Hepatocyte (in vitro differentiated cells): ENCODE results near the gene PAPPA2. TPM values are rescaled to one million over a fixed set of nuclear protein-coding genes. Genes with fewer than 3 reads are reported as not detected.

ENCODE experiments used
- DNase-seq: peaks from one replicate; pipeline ENCODE4 v3.0.0-alpha.2; 2016; ENCODE audit warnings: low spot score
- H2AFZ ChIP-seq: fragments of 200-600 bp; sonication (generic); 2 replicates; pipeline ENCODE4 v1.6.0; 2016; ENCODE audit warnings: antibody characterized with exemption, mild to moderate bottlenecking
- H3K27ac ChIP-seq: fragments of 200-600 bp; sonication (generic); 2 replicates; pipeline ENCODE4 v1.5.1; 2016; ENCODE audit warnings: mild to moderate bottlenecking
- H3K27me3 ChIP-seq: fragments of 200-600 bp; sonication (generic); 2 replicates; pipeline ENCODE4 v1.6.1; 2016
- H3K36me3 ChIP-seq: fragments of 200-600 bp; sonication (generic); replicated peaks from 2 replicates; pipeline ENCODE4 v1.5.1; 2016; ENCODE audit warnings: low read depth; ENCODE audit not compliant: insufficient read depth
- H3K4me1 ChIP-seq: fragments of 200-600 bp; sonication (generic); 2 replicates; pipeline ENCODE4 v1.5.1; 2016; ENCODE audit warnings: mild to moderate bottlenecking, moderate library complexity; ENCODE audit not compliant: insufficient read depth
- H3K4me2 ChIP-seq: fragments of 200-600 bp; sonication (generic); 2 replicates; pipeline ENCODE4 v1.6.0; 2016
- H3K4me3 ChIP-seq: fragments of 200-600 bp; sonication (generic); 2 replicates; pipeline ENCODE4 v1.5.1; 2016; ENCODE audit warnings: mild to moderate bottlenecking
- H3K79me2 ChIP-seq: fragments of 200-600 bp; sonication (generic); 2 replicates; pipeline ENCODE4 v1.6.0; 2017; ENCODE audit warnings: mild to moderate bottlenecking
- H3K9me2 ChIP-seq: fragments of 200-600 bp; sonication (generic); replicated peaks from 2 replicates; pipeline ENCODE4 v1.6.0; 2017; ENCODE audit warnings: mild to moderate bottlenecking; ENCODE audit not compliant: insufficient read depth
- H3K9me3 ChIP-seq: fragments of 200-600 bp; sonication (generic); 2 replicates; pipeline ENCODE4 v1.5.1; 2016; ENCODE audit warnings: low read depth, mild to moderate bottlenecking
- H4K20me1 ChIP-seq: fragments of 200-600 bp; sonication (generic); 2 replicates; pipeline ENCODE4 v1.6.0; 2016; ENCODE audit warnings: mild to moderate bottlenecking; ENCODE audit not compliant: insufficient read depth, poor library complexity, severe bottlenecking
- CTCF ChIP-seq: fragments of 200-600 bp; sonication (generic); IDR thresholded peaks from 2 replicates; pipeline ENCODE4 v1.5.1; 2016; ENCODE audit warnings: antibody characterized with exemption, mild to moderate bottlenecking; ENCODE audit not compliant: poor library complexity
- EZH2 ChIP-seq: fragments of 200-600 bp; sonication (generic); IDR thresholded peaks from 2 replicates; pipeline ENCODE4 v1.6.1; 2016; ENCODE audit warnings: antibody characterized with exemption, mild to moderate bottlenecking, borderline replicate concordance
- EZH2phosphoT487 ChIP-seq: fragments of 200-600 bp; sonication (generic); IDR thresholded peaks from one replicate; pipeline ENCODE4 v1.6.1; 2018; ENCODE audit warnings: antibody characterized with exemption, mild to moderate bottlenecking, low read depth, moderate library complexity; ENCODE audit not compliant: unreplicated experiment, severe bottlenecking
- WGBS: methylation state at CpG from one replicate; pipeline ENCODE4 v1.1.6; 2016; ENCODE audit warnings: low lambda C conversion rate; ENCODE audit errors: missing lambda C conversion rate; 5-methylcytosine and 5-hydroxymethylcytosine counted together
- polyA plus RNA-seq: library from polyadenylated mRNA; unstranded; fragments of >200 nt; fragmentation: Nextera tagmentation; extraction: Ambion mirVana; gene quantifications from 2 replicates; pipeline ENCODE4 v1.2.1, GENCODE V29; 2016
- total RNA-seq: library from RNA; depleted of rRNA; stranded (reverse); fragments of >200 nt; gene quantifications from 2 replicates; pipeline ENCODE4 v1.2.3, GENCODE V29; 2014

PAPPA2 gene
- total and polyA plus RNA-seq, 2 experiments from 2014 or later, result 1.9 to 2.6 TPM

GRCh38 chr1:176775996-176776395 is 313.0 kb downstream of the PAPPA2 start:
- no peaks in the 10 kb centered on the region for H4K20me1 ChIP-seq
- no peak for TF ChIP-seq EZH2phosphoT487
- no peak for TF ChIP-seq CTCF
- TF ChIP-seq EZH2, result no peak
- no peak overlapping the region for H3K4me2 ChIP-seq
- H3K4me1 ChIP-seq, result no peaks in the 10 kb centered on the region
- DNase-seq, result no peak
- H3K9me2 ChIP-seq, result no peaks in the 10 kb centered on the region
- no peaks in the 10 kb centered on the region for H3K9me3 ChIP-seq
- no peak overlapping the region for H3K4me3 ChIP-seq
- WGBS, result 52% methylated on average over 3 of the region's 3 CpGs
- no peak overlapping the region for H2AFZ ChIP-seq
- H3K36me3 ChIP-seq, result no peaks in the 10 kb centered on the region
- H3K27me3 ChIP-seq, result no peaks in the 10 kb centered on the region
- H3K27ac ChIP-seq, result no peak overlapping the region
- no peaks in the 10 kb centered on the region for H3K79me2 ChIP-seq

GRCh38 chr1:176778056-176778455 is 315.1 kb downstream of the PAPPA2 start:
- no peak overlapping the region for H3K4me2 ChIP-seq
- no peaks in the 10 kb centered on the region for H3K36me3 ChIP-seq
- H3K9me2 ChIP-seq, result no peaks in the 10 kb centered on the region
- WGBS, result 60% methylated on average over 1 of the region's 1 CpG
- no peak overlapping the region for H3K27ac ChIP-seq
- no peak for DNase-seq
- H3K27me3 ChIP-seq, result no peaks in the 10 kb centered on the region
- no peaks in the 10 kb centered on the region for H4K20me1 ChIP-seq
- no peaks in the 10 kb centered on the region for H3K79me2 ChIP-seq
- H2AFZ ChIP-seq, result no peak overlapping the region
- no peaks in the 10 kb centered on the region for H3K4me1 ChIP-seq
- no peak overlapping the region for H3K4me3 ChIP-seq
- TF ChIP-seq CTCF, result no peak
- TF ChIP-seq EZH2phosphoT487, result no peak
- no peak for TF ChIP-seq EZH2
- H3K9me3 ChIP-seq, result no peaks in the 10 kb centered on the region

GRCh38 chr1:176779992-176780328 is 317.0 kb downstream of the PAPPA2 start:
- Histone ChIP-seq H3K27ac (no peak overlapping the region), H2AFZ (no peak overlapping the region), H4K20me1 (no peaks in the 10 kb centered on the region), H3K4me2 (no peak overlapping the region), H3K9me2 (no peaks in the 10 kb centered on the region), H3K27me3 (no peaks in the 10 kb centered on the region), H3K9me3 (no peaks in the 10 kb centered on the region), H3K79me2 (no peaks in the 10 kb centered on the region), H3K36me3 (no peaks in the 10 kb centered on the region), H3K4me1 (no peaks in the 10 kb centered on the region), H3K4me3 (no peak overlapping the region)
- 60% methylated on average over 1 of the region's 1 CpG for WGBS
- TF ChIP-seq EZH2 (no peak), CTCF (no peak), EZH2phosphoT487 (no peak)
- DNase-seq, result no peak

- H3K4me2 ChIP-seq, result no peak overlapping the region
- no peak overlapping the region for H3K4me3 ChIP-seq
- no peaks in the 10 kb centered on the region for H4K20me1 ChIP-seq
- 81% methylated on average over 5 of the region's 5 CpGs for WGBS
- no peak overlapping the region for H3K27ac ChIP-seq
- H3K9me2 ChIP-seq, result no peaks in the 10 kb centered on the region
- H3K36me3 ChIP-seq, result no peaks in the 10 kb centered on the region
- H3K9me3 ChIP-seq, result no peaks in the 10 kb centered on the region
- H3K79me2 ChIP-seq, result no peaks in the 10 kb centered on the region
- no peaks in the 10 kb centered on the region for H3K4me1 ChIP-seq
- H3K27me3 ChIP-seq, result no peaks in the 10 kb centered on the region
- no peak overlapping the region for H2AFZ ChIP-seq
- DNase-seq, result no peak
- TF ChIP-seq EZH2, result no peak
- no peak for TF ChIP-seq CTCF
- no peak for TF ChIP-seq EZH2phosphoT487
These were observed 320.3 kb downstream of the PAPPA2 start for GRCh38 chr1:176783309-176783708.
